NCI-H510A (cell line): ENCODE data around the gene ATXN1.

Experiments used
- DNase-seq: peaks from one replicate; lab custom pipeline; 2025; lab: John Stamatoyannopoulos, UW

Gene ATXN1

GRCh38 chr6:16533721-16534136, 227.5 kb downstream of the ATXN1 start:
- no peak for DNase-seq

DNA sequence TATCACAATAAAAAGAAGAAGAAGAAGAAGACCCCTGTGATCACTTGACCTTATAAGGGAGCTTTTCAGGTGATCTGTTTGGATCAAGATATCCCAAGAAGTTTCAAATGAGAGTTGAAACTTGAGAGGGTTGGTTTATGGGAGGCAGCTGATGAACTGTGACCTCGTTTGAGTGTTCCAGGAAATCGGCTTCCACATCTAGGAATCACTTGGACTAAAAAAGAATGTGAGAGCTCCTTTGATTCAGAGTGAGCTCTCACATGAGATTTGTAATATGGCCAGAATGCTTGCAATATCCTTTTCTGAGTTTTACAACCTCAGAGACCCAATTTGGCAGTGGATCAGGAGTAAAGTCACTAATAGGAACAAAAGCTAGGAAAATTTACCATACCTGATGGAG, 228.1 kb downstream of the ATXN1 start:
- DNase-seq = no peak

GRCh38 chr6:16527691-16528090, 233.6 kb downstream of the ATXN1 start:
- no peak for DNase-seq

DNA sequence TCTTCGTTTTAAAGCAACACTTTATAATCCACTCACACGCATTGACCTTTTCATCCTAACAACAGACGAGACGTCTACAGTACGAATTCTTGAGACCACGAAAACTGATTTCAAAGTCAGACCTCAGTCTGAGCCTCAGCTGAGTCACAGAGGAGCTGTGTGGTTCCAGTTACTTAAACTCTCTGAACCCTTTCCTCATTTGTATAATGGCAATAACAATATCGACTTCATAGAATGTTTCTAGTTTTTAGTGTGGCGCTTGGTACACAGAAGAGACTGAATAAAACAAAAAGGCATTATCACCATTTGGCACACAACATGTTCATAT, 236.9 kb downstream of the ATXN1 start:
- DNase-seq = no peak

DNA sequence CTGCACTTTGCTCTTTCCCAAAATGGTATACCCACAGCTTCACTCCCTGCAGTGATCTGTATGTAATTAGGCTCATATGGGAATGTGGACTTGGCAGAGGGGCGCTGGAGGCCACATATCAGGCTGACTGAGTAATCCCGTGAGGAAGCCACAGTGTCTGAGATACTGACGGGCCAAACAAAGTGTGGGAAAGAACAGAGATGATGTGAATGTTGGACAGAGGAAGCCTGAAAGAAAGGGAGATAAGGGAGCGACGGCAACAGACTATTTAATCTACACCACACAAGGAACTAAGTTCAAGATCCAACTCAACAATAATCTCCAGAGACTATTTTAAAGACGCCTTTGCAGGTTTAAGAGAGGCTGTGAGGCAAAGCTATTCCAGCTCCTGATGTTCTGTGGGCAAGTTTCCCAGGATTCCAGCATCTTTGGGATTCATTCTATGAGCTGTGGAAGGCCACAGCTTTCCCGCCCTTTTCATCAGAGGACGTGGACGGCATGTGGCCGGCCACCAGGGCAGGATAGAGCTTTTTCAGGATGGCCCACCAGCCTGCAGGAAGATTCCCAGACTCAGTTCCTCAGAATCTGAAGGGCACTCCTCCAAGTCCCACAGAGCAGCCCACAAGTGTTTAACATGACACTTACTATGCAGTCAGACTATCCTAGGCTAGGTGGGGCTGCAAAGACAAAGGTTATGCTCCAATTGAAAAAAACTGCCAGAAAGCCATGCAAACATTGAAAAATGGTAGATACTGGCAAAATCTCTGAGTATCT, 237.5 kb downstream of the ATXN1 start:
- DNase-seq = no peak

DNA sequence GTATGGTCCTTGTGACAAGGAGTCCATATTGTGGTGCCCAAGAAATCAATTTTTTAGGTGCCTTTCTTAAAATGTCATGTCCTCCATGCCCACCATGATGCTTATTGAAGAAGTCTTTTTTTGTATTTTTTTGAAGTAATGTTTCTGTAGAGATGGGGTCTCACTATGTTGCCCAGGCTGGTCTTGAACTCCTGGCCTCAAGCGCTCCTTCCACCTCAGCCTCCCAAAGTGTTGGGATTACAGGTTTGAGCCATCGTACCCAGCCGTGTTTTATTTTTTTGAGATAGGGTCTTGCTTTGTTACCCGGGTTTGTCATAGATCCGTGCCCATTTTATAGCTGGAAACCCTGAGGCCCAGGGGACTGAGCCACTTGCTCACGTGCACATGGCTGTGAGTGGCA, 238.3 kb downstream of the ATXN1 start:
- DNase-seq = no peak

DNA sequence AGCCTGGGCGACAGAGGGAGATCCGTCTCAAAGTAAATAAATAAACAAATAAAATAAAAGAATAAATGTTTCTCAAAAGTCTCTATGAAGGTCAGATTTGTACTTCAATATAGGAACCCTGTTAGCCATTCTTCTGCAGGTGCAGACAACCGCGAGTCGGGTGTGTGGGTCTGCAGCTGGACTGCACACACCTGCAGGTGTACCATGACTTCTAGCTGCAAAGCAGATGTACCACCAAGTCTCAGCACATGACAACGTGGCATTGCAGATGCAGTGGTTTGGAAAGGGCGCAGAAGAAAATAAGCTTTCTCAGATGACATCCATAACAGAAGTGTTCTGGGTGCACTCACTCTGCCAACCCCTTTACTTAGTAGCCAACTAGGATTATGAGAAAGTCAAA, 239.7 kb downstream of the ATXN1 start:
- no peak for DNase-seq

- no peak for DNase-seq
Observed at GRCh38 chr6:16519265-16520242, 241.7 kb downstream of the ATXN1 start.

GRCh38 chr6:16518265-16518664, 243.0 kb downstream of the ATXN1 start:
- DNase-seq = no peak

DNA sequence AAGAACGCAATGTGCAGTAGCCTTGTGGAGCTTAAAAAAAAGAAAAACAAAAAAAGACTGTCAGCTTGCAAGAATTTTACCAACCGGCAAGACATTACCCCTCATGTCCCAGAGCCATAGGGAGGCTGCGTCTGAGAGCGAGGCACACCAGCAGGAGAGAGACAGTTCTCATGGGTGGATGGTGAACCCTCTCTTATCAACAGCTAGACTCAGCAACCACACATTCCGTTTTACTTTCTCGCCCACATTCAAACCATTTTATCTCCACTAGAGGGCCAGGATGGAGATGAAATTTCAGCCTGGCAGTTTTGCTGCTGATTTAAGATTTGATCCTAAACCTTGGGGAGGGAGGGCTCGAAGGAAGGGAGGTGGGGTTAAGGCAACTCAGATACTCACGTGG, 247.0 kb downstream of the ATXN1 start:
- DNase-seq = no peak

GRCh38 chr6:16512544-16513290, 248.5 kb downstream of the ATXN1 start:
- no peak for DNase-seq

DNA sequence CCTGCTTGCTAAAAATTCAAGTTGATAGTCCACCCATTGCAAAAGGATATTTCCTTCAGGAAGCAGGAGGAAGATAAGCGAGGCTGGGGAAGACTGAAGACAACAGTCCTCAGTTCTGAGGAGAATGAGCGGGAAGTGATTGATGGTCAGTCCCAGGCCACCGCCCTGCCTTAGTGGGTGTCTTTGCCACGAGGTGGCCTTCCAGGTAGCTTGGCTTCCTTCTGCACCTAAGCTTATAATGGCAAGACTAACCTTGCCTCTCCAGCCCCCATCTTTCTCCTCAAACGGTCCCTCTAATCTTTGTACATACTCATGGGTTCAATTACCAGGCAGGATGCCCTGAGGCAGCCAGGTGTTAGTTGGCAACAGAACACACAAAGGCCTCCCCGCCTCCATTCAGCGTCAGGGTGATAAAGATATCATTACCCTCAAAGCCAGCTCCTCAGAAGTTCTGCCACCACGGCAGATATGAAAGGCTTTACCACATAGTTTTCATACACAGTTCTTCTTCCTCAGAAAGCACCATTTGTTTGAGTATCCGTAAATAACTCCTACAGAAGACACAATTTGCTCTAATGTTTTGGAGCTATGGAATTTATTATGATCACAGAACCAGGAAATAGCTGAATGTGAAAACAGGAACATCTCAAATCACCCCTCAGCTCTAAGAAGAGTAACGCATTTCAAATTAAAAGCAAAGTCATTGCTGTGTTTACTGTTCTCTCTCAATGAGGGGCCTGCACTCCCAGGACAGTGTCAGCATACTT, 249.4 kb downstream of the ATXN1 start:
- DNase-seq = no peak

- DNase-seq = no peak
Observed at GRCh38 chr6:16511040-16511660, 250.1 kb downstream of the ATXN1 start.

- no peak for DNase-seq
Observed at GRCh38 chr6:16510245-16510644, 251.0 kb downstream of the ATXN1 start.

DNA sequence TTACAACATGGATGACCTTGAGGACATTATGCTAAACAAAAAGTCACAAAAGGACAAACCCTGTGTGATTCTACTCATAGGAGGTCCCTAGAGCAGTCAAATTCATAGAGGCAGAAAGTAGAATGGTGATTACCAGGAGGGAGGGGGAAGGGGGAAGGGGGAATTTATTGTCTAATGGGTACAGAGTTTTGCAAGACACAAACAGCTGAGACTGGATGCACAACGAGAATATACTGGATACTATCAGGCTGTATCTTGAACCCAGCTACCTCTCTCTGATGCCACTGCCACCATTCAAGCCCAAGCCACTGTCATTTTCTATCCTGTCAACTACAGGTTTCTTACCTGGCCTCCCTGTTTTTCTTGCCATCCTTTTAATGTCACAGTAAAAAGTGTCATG, 252.3 kb downstream of the ATXN1 start:
- DNase-seq = no peak

- DNase-seq = no peak
Observed at GRCh38 chr6:16505711-16506357, 255.4 kb downstream of the ATXN1 start.

DNA sequence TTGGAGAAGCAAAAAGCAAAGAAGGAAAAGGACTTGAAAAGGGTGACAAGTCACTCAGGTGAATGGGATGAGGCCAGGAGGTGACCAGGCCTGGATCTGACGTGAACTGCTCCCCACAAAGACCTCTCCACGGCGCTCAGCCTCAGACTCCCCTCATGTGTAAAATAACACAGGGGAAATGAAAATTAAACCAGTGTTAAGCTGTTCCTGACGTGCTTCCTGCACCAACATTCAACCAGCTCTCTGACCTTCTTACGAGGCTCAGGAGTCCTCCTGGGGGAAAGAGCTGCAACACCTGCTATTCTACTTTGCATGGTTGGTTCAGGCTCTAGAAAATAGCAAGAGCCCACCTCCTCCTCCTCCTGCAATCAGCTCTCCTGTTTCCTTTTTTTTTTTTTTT, 256.7 kb downstream of the ATXN1 start:
- no peak for DNase-seq

- DNase-seq = no peak
Observed at GRCh38 chr6:16503970-16504415, 257.3 kb downstream of the ATXN1 start.

DNA sequence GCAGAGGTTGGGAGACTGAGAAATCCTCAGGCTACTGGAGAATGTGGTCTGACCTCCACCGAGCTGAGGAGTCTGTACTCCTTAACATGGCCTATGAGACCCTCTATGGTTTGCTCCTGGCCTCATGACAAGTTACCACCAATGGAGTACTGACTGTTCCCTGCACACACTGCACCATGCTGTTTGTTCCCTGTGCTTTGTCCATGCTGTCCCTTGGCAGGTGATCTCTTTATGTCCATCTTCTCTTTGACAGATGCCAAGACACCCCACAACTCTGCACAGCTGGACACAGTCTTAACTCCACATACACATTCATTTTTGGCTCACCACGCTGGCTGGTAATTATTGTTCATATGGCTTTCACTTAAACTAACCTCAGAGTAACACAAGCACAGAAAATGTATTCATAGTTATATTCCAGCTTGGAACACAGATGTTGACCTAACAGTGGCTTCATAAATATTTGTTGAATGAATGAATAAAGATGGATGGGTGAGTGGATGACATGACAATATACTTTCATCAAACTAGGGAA, 258.0 kb downstream of the ATXN1 start:
- no peak for DNase-seq

- no peak for DNase-seq
Observed at GRCh38 chr6:16498957-16499356, 262.3 kb downstream of the ATXN1 start.
